ENCODE data around the gene PLA2R1. TPM values are rescaled to one million over a fixed set of nuclear protein-coding genes. Genes with fewer than 3 reads are reported as not detected.
A peak's percentile ranks its signal among the peaks of the same experiment; 100 is the strongest.

PLA2R1 gene
- polyA plus RNA-seq, 2 of the 4 experiments (the other 2 are of a cell fraction), result 3.3 to 6.8 TPM

- ATAC-seq, result no peak
- no peak for TF ChIP-seq NFE2L2 (conservative IDR thresholded peaks at IDR 0.05; ENCODE audit: low read length)
- TF ChIP-seq HES2 (IDR thresholded peaks at IDR 0.05), result no peak
- TF ChIP-seq GATA3 (IDR thresholded peaks at IDR 0.05; ENCODE audit: borderline replicate concordance), result no peak
- no peak for DNase-seq (ENCODE audit: low read depth in 1 of 2, low spot score in 1 of 2)
- POLR2A ChIA-PET, result no interaction called here
- no peak overlapping the region for H3K27ac ChIP-seq
- FAIRE-seq, result no peak
- 92% methylated on average over 5 of the region's 5 CpGs for WGBS (ENCODE audit: missing lambda C conversion rate)
- no peak overlapping the region for H3K4me2 ChIP-seq
- no peaks in the 10 kb centered on the region for H3K9me3 ChIP-seq
- CTCF ChIA-PET, result no interaction called here
- no peaks in the 10 kb centered on the region for H3K4me1 ChIP-seq
- H3K4me3 ChIP-seq, result no peak overlapping the region
Measured at GRCh38 chr2:160005476-160005875, 56.9 kb downstream of the PLA2R1 start.

GRCh38 chr2:159998961-159999360 lies 63.5 kb downstream of the PLA2R1 start:
- ATAC-seq (0 out of 6 replicates have a peak, but pooled peaks of 1 of the 2 experiments have one; percentile 28), FAIRE-seq (no peak), DNase-seq (ENCODE audit: low read depth in 1 of 2, low spot score in 1 of 2) (peak in 1 of 2 experiments; percentile 26)
- 67% methylated on average over 3 of the region's 3 CpGs for WGBS (ENCODE audit: missing lambda C conversion rate)
- no peaks in the 10 kb centered on the region for H3K4me1 ChIP-seq
- TF ChIP-seq ATOH8 (CRISPR knock-in tag; IDR thresholded peaks at IDR 0.05; ENCODE audit: low read depth), result no peak
- TF ChIP-seq RAD21 (conservative IDR thresholded peaks at IDR 0.05 in 1 of 2, IDR thresholded peaks at IDR 0.05 in 1 of 2), result peak in 1 of 2 experiments; percentile 19; a peak in 1 of 5 replicates
- POLR2A ChIA-PET, result no interaction called here
- CTCF ChIA-PET, result no interaction called here
- H3K4me3 ChIP-seq, result no peak overlapping the region
- H3K4me2 ChIP-seq, result no peak overlapping the region
- no peak overlapping the region for H3K27ac ChIP-seq
- no peaks in the 10 kb centered on the region for H3K9me3 ChIP-seq

- no peaks in the 10 kb centered on the region for H3K4me1 ChIP-seq
- TF ChIP-seq ZC3H11A (IDR thresholded peaks at IDR 0.05) (0 out of 2 replicates have a peak, but pooled peaks have one; percentile 6), HOXB13 (CRISPR knock-in tag; IDR thresholded peaks at IDR 0.05; ENCODE audit: low read depth) (no peak)
- ATAC-seq (no peak), FAIRE-seq (no peak), DNase-seq (ENCODE audit: low read depth in 1 of 2, low spot score in 1 of 2) (no peak)
- ChIA-PET CTCF (interaction anchor here (0.7 to 1.6 kb wide), 6 partner anchors 8 to 1066 kb away, joined by 3 to 5 read pairs (median 4); no protein-coding TSS in a partner anchor), POLR2A (no interaction called here)
- H3K4me2 ChIP-seq, result no peak overlapping the region
- no peak overlapping the region for H3K4me3 ChIP-seq
- H3K9me3 ChIP-seq, result no peaks in the 10 kb centered on the region
- WGBS (ENCODE audit: missing lambda C conversion rate), result 84% methylated on average over 2 of the region's 2 CpGs
- no peak overlapping the region for H3K27ac ChIP-seq
Measured at GRCh38 chr2:159998243-159998642, 64.2 kb downstream of the PLA2R1 start.

GRCh38 chr2:159996792-159997546 lies 65.4 kb downstream of the PLA2R1 start:
- no peak overlapping the region for H3K27ac ChIP-seq

More at GRCh38 chr2:159996792-159997546, 65.4 kb downstream of the PLA2R1 start:
- H3K9me3 ChIP-seq, result no peaks in the 10 kb centered on the region
- POLR2A ChIA-PET, result no interaction called here
- no peak overlapping the region for H3K4me2 ChIP-seq
- CTCF ChIA-PET, result interaction anchor here (0.9 to 1.6 kb wide), 5 partner anchors 9 to 1067 kb away, joined by 3 to 5 read pairs (median 3); no protein-coding TSS in a partner anchor
- ATAC-seq, result no peak
- H3K4me1 ChIP-seq, result no peaks in the 10 kb centered on the region
- DNase-seq (ENCODE audit: low read depth in 1 of 2, low spot score in 1 of 2), result no peak
- no peak for TF ChIP-seq FOSB (CRISPR knock-in tag; IDR thresholded peaks at IDR 0.05)
- TF ChIP-seq ATOH8 (CRISPR knock-in tag; IDR thresholded peaks at IDR 0.05; ENCODE audit: low read depth), result no peak
- no peak for TF ChIP-seq CHD4 (IDR thresholded peaks at IDR 0.05; ENCODE audit: borderline replicate concordance)
- no peak for TF ChIP-seq ESRRA (IDR thresholded peaks at IDR 0.05; ENCODE audit: borderline replicate concordance, low read length)
- TF ChIP-seq RCOR1 (IDR thresholded peaks at IDR 0.05; ENCODE audit: low read depth, low read length), result no peak
- TF ChIP-seq JUN (IDR thresholded peaks at IDR 0.05), result no peak
- TF ChIP-seq KDM5A (IDR thresholded peaks at IDR 0.05), result no peak
- TF ChIP-seq TFCP2L1 (CRISPR knock-in tag; IDR thresholded peaks at IDR 0.05), result no peak
- TF ChIP-seq JUNB (IDR thresholded peaks at IDR 0.05), result no peak
- no peak for TF ChIP-seq CHD2 (IDR thresholded peaks at IDR 0.05; ENCODE audit: low read length, partially characterized antibody)
- no peak for TF ChIP-seq EP300 (IDR thresholded peaks at IDR 0.05)
- no peak for TF ChIP-seq KDM1A (IDR thresholded peaks at IDR 0.05; ENCODE audit: low read depth)
- no peak for TF ChIP-seq MAX (IDR thresholded peaks at IDR 0.05)
- TF ChIP-seq MAFK (IDR thresholded peaks at IDR 0.05; ENCODE audit: partially characterized antibody), result no peak
- no peak overlapping the region for H3K4me3 ChIP-seq
- no peak for FAIRE-seq
- WGBS (ENCODE audit: missing lambda C conversion rate), result 91% methylated on average over 3 of the region's 3 CpGs

Measured in A549 (cell line).